ENCODE results near the gene BPI. TPM values are rescaled to one million over a fixed set of nuclear protein-coding genes. Genes with fewer than 3 reads are reported as not detected.
"Not testable (repeated sequence)": the region's sequence is repeated elsewhere in the genome, so short reads cannot be mapped to it uniquely, and the experiment has no call there.

BPI gene
- total RNA-seq, 2 donors from 2014 or later, result not detected

- no peak for ATAC-seq (replicated peaks)
- Mint-ChIP-seq H3K27me3 (peaks cover 4% of the 10 kb centered on the region), H3K27ac (no peak overlapping the region), H3K9me3 (no peaks in the 10 kb centered on the region), H3K36me3 (ENCODE audit: low read depth) (no peaks in the 10 kb centered on the region), H3K4me3 (no peak overlapping the region), H3K4me1 (no peaks in the 10 kb centered on the region)
These were observed 59.2 kb downstream of the BPI start for GRCh38 chr20:38363004-38363747.

GRCh38 chr20:38369389-38369788 is 65.4 kb downstream of the BPI start:
- peaks cover 7% of the 10 kb centered on the region for H3K27me3 Mint-ChIP-seq
- H3K4me3 Mint-ChIP-seq, result no peak overlapping the region
- no peaks in the 10 kb centered on the region for H3K9me3 Mint-ChIP-seq
- H3K4me1 Mint-ChIP-seq, result peaks cover 5% of the 10 kb centered on the region
- H3K27ac Mint-ChIP-seq, result no peak overlapping the region
- no peak for ATAC-seq (replicated peaks)
- H3K36me3 Mint-ChIP-seq (ENCODE audit: low read depth), result no peaks in the 10 kb centered on the region

- Mint-ChIP-seq H3K4me3 (no peak overlapping the region), H3K27me3 (peaks cover 10% of the 10 kb centered on the region), H3K27ac (no peak overlapping the region), H3K4me1 (peaks cover 5% of the 10 kb centered on the region), H3K9me3 (no peaks in the 10 kb centered on the region), H3K36me3 (ENCODE audit: low read depth) (no peaks in the 10 kb centered on the region)
- ATAC-seq (replicated peaks), result no peak
These were observed 68.8 kb downstream of the BPI start for GRCh38 chr20:38372806-38373205.

- Mint-ChIP-seq H3K27ac (no peak overlapping the region), H3K36me3 (ENCODE audit: low read depth) (no peaks in the 10 kb centered on the region), H3K27me3 (peaks cover 10% of the 10 kb centered on the region), H3K4me1 (peaks cover 5% of the 10 kb centered on the region), H3K4me3 (no peak overlapping the region), H3K9me3 (no peaks in the 10 kb centered on the region)
- no peak for ATAC-seq (replicated peaks)
These were observed 69.4 kb downstream of the BPI start for GRCh38 chr20:38373231-38373867.

GRCh38 chr20:38373898-38374297 is 69.9 kb downstream of the BPI start:
- Mint-ChIP-seq H3K4me1 (peaks cover 5% of the 10 kb centered on the region), H3K9me3 (no peaks in the 10 kb centered on the region), H3K27ac (no peak overlapping the region), H3K27me3 (peaks cover 10% of the 10 kb centered on the region), H3K4me3 (no peak overlapping the region), H3K36me3 (ENCODE audit: low read depth) (no peaks in the 10 kb centered on the region)
- no peak for ATAC-seq (replicated peaks)

- H3K4me3 Mint-ChIP-seq, result no peak overlapping the region
- H3K27me3 Mint-ChIP-seq, result peaks cover 15% of the 10 kb centered on the region
- H3K4me1 Mint-ChIP-seq, result no peaks in the 10 kb centered on the region
- ATAC-seq (replicated peaks), result no peak
- H3K9me3 Mint-ChIP-seq, result no peaks in the 10 kb centered on the region
- H3K36me3 Mint-ChIP-seq (ENCODE audit: low read depth), result no peaks in the 10 kb centered on the region
- no peak overlapping the region for H3K27ac Mint-ChIP-seq
These were observed 73.2 kb downstream of the BPI start for GRCh38 chr20:38377039-38377685.

- H3K36me3 Mint-ChIP-seq (ENCODE audit: low read depth); ATAC-seq (replicated peaks): not testable (repeated sequence)
These were observed 73.9 kb downstream of the BPI start for GRCh38 chr20:38377838-38378237.

GRCh38 chr20:38383147-38383546 is 79.2 kb downstream of the BPI start:
- H3K4me1 Mint-ChIP-seq, result no peaks in the 10 kb centered on the region
- no peak for ATAC-seq (replicated peaks)
- no peaks in the 10 kb centered on the region for H3K36me3 Mint-ChIP-seq (ENCODE audit: low read depth)
- no peak overlapping the region for H3K4me3 Mint-ChIP-seq
- no peaks in the 10 kb centered on the region for H3K9me3 Mint-ChIP-seq
- no peak overlapping the region for H3K27ac Mint-ChIP-seq
- H3K27me3 Mint-ChIP-seq, result peaks cover 20% of the 10 kb centered on the region

More at GRCh38 chr20:38377838-38378237, 73.9 kb downstream of the BPI start:
- not testable (repeated sequence) for H3K27ac Mint-ChIP-seq, H3K4me1 Mint-ChIP-seq, H3K9me3 Mint-ChIP-seq, H3K4me3 Mint-ChIP-seq
- peaks cover 20% of the 10 kb centered on the region for H3K27me3 Mint-ChIP-seq

- H3K9me3 Mint-ChIP-seq, result no peaks in the 10 kb centered on the region
- no peak overlapping the region for H3K4me3 Mint-ChIP-seq
- H3K27ac Mint-ChIP-seq, result no peak overlapping the region
- no peaks in the 10 kb centered on the region for H3K4me1 Mint-ChIP-seq
- no peaks in the 10 kb centered on the region for H3K36me3 Mint-ChIP-seq (ENCODE audit: low read depth)
- H3K27me3 Mint-ChIP-seq, result peaks cover 17% of the 10 kb centered on the region
- ATAC-seq (replicated peaks), result no peak
These were observed 82.0 kb downstream of the BPI start for GRCh38 chr20:38386004-38386403.

GRCh38 chr20:38386851-38387250 is 82.9 kb downstream of the BPI start:
- Mint-ChIP-seq H3K27me3 (peaks cover 14% of the 10 kb centered on the region), H3K36me3 (ENCODE audit: low read depth) (no peaks in the 10 kb centered on the region), H3K9me3 (no peaks in the 10 kb centered on the region), H3K27ac (no peak overlapping the region), H3K4me3 (no peak overlapping the region), H3K4me1 (no peaks in the 10 kb centered on the region)
- ATAC-seq (replicated peaks), result no peak

Other genes starting within 250 kb of the BPI start
- gene TGM2, start 138.9 kb upstream of the BPI start, total RNA-seq, result under 1 TPM; 0.19 to 0.76 TPM
- gene KIAA1755, start 43.4 kb upstream of the BPI start, total RNA-seq, result not detected
- gene LBP, start 42.3 kb downstream of the BPI start, total RNA-seq, result not detected
- 100 to 1,000 TPM in 1 of 2 donors, 10 to 100 TPM in 1; 60.5 to 142 TPM for gene SNHG17, start 131.2 kb downstream of the BPI start, total RNA-seq
- 10 to 100 TPM; 24.8 to 30.1 TPM for gene RALGAPB, start 168.7 kb downstream of the BPI start, total RNA-seq